Amniotic stem cell (primary cell): ENCODE measurements around the gene ID3.
A peak's percentile ranks its signal among the peaks of the same experiment; 100 is the strongest.

Experiments used
- DNase-seq: peaks from one replicate; lab custom pipeline; 2025; lab: John Stamatoyannopoulos, UW

ID3 gene

GRCh38 chr1:23559136-23559984 lies at the start of gene ID3:
Gene ID3, minus strand, starts transcription at chr1:23559501. Its CDS starts 75 bp downstream, at chr1:23559426.
- peak; percentile 97 for DNase-seq

- no peak for DNase-seq
These were observed 48.6 kb upstream of the ID3 start for GRCh38 chr1:23607944-23608343.

- no peak for DNase-seq
These were observed 42.9 kb upstream of the ID3 start for GRCh38 chr1:23601968-23602876.

GRCh38 chr1:23601135-23601967 lies 42.0 kb upstream of the ID3 start:
- DNase-seq = no peak

GRCh38 chr1:23600283-23600682 lies 41.0 kb upstream of the ID3 start:
- no peak for DNase-seq

GRCh38 chr1:23599125-23599524 lies 39.8 kb upstream of the ID3 start:
- no peak for DNase-seq

GRCh38 chr1:23598424-23598823 lies 39.1 kb upstream of the ID3 start:
- DNase-seq = no peak

- no peak for DNase-seq
These were observed 38.5 kb upstream of the ID3 start for GRCh38 chr1:23597635-23598388.

GRCh38 chr1:23596382-23597358 lies 37.4 kb upstream of the ID3 start:
- DNase-seq = no peak

- DNase-seq = no peak
These were observed 35.6 kb upstream of the ID3 start for GRCh38 chr1:23594927-23595353.

GRCh38 chr1:23594149-23594907 lies 35.0 kb upstream of the ID3 start:
- DNase-seq = no peak

- no peak for DNase-seq
These were observed 34.4 kb upstream of the ID3 start for GRCh38 chr1:23593556-23594148.

GRCh38 chr1:23593042-23593521 lies 33.8 kb upstream of the ID3 start:
- DNase-seq = no peak

- no peak for DNase-seq
These were observed 33.0 kb upstream of the ID3 start for GRCh38 chr1:23592209-23592892.

- DNase-seq = no peak
These were observed 32.3 kb upstream of the ID3 start for GRCh38 chr1:23591460-23592208.

- DNase-seq = no peak
These were observed 30.9 kb upstream of the ID3 start for GRCh38 chr1:23590058-23590783.

- no peak for DNase-seq
These were observed 30.3 kb upstream of the ID3 start for GRCh38 chr1:23589585-23589986.
